HEK293 (cell line): Measurements from ENCODE around the gene SMIM22.

Experiments used
- CTCF ChIA-PET: fragments of 350-600 bp; formaldehyde crosslinking; extraction: SDS; loops from one replicate; lab custom pipeline; 2021; ENCODE audit warnings: antibody characterized with exemption; lab: Yijun Ruan, JAX
- POLR2A ChIA-PET: fragments of 300-600 bp; formaldehyde crosslinking; extraction: SDS; loops from one replicate; lab custom pipeline; 2020; ENCODE audit warnings: antibody characterized with exemption, inconsistent platforms; lab: Yijun Ruan, JAX
- H3K27ac ChIP-seq: fragments of 200-500 bp; sonication (Bioruptor generic); 2 replicates; pipeline ENCODE4 v1.5.1; 2014; ENCODE audit warnings: low read depth, low read length, control low read depth, inconsistent platforms; ENCODE audit errors: extremely low read depth
- H3K36me3 ChIP-seq, 2 experiments: fragments of 200-500 bp in 1 of 2; sonication (Bioruptor generic) in 1 of 2; 1 replicate in 1 of 2; 2 replicates in 1 of 2; pipeline ENCODE4 v1.5.1; 2014 to 2017; ENCODE audit warnings: inconsistent platforms in 2 of 2, low read length in 2 of 2; ENCODE audit not compliant: control insufficient read depth in 2 of 2, insufficient read depth in 1 of 2
- H3K4me1 ChIP-seq: fragments of 200-500 bp; sonication (Bioruptor generic); 2 replicates; pipeline ENCODE4 v1.5.1; 2014; ENCODE audit warnings: mild to moderate bottlenecking, low read length, inconsistent platforms; ENCODE audit not compliant: control insufficient read depth, insufficient read depth
- H3K4me3 ChIP-seq: 2 replicates; pipeline ENCODE4 v1.5.1; 2011; ENCODE audit warnings: low read depth, mild to moderate bottlenecking, control low read depth, low read length, moderate library complexity
- H3K9me3 ChIP-seq: fragments of 200-500 bp; sonication (Bioruptor generic); 2 replicates; pipeline ENCODE4 v1.5.1; 2014; ENCODE audit warnings: low read depth, low read length, inconsistent platforms; ENCODE audit not compliant: control insufficient read depth, insufficient read depth
- GLIS1 ChIP-seq: fragments of 450-650 bp; formaldehyde crosslinking; IDR thresholded peaks from 2 replicates; pipeline ENCODE4 v1.5.1; 2016; ENCODE audit warnings: missing biosample characterization, missing genetic modification characterization
- GLIS2 ChIP-seq: fragments of 450-650 bp; formaldehyde crosslinking; IDR thresholded peaks from 2 replicates; pipeline ENCODE4 v1.5.1; 2016; ENCODE audit warnings: missing biosample characterization, missing genetic modification characterization
- HIC1 ChIP-seq: fragments of 450-650 bp; formaldehyde crosslinking; IDR thresholded peaks from 2 replicates; pipeline ENCODE4 v1.5.1; 2016; ENCODE audit warnings: missing biosample characterization, missing genetic modification characterization
- HOXC10 ChIP-seq: sonication (generic); formaldehyde crosslinking; IDR thresholded peaks from 2 replicates; pipeline ENCODE4 v1.8.1; 2023; ENCODE audit warnings: mild to moderate bottlenecking, missing genetic modification reagents
- KLF17 ChIP-seq: fragments of 450-650 bp; formaldehyde crosslinking; IDR thresholded peaks from 2 replicates; pipeline ENCODE4 v1.5.1; 2016; ENCODE audit warnings: missing biosample characterization, missing genetic modification characterization
- MYNN ChIP-seq: fragments of 450-650 bp; formaldehyde crosslinking; IDR thresholded peaks from 2 replicates; pipeline ENCODE4 v1.5.1; 2016; ENCODE audit warnings: missing biosample characterization, missing genetic modification characterization, borderline replicate concordance
- PATZ1 ChIP-seq: fragments of 450-650 bp; formaldehyde crosslinking; IDR thresholded peaks from 2 replicates; pipeline ENCODE4 v1.5.1; 2016; ENCODE audit warnings: missing biosample characterization, missing genetic modification characterization
- PBX3 ChIP-seq: sonication (generic); formaldehyde crosslinking; IDR thresholded peaks from 2 replicates; pipeline ENCODE4 v1.8.1; 2022; ENCODE audit warnings: mild to moderate bottlenecking, moderate library complexity, missing genetic modification reagents
- REPIN1 ChIP-seq: fragments of 450-650 bp; formaldehyde crosslinking; IDR thresholded peaks from 2 replicates; pipeline ENCODE4 v1.5.1; 2017; ENCODE audit warnings: missing biosample characterization, missing genetic modification characterization, low read depth
- SP2 ChIP-seq: fragments of 450-650 bp; formaldehyde crosslinking; IDR thresholded peaks from 2 replicates; pipeline ENCODE4 v1.5.1; 2016; ENCODE audit warnings: missing biosample characterization, missing genetic modification characterization
- SP3 ChIP-seq: fragments of 450-650 bp; formaldehyde crosslinking; IDR thresholded peaks from 2 replicates; pipeline ENCODE4 v1.5.1; 2016; ENCODE audit warnings: missing biosample characterization, missing genetic modification characterization
- ZBTB26 ChIP-seq: fragments of 450-650 bp; formaldehyde crosslinking; optimal IDR thresholded peaks from 2 replicates; pipeline ENCODE3; 2016; ENCODE audit warnings: missing biosample characterization, mild to moderate bottlenecking, missing genetic modification characterization
- ZBTB8A ChIP-seq: fragments of 450-650 bp; formaldehyde crosslinking; IDR thresholded peaks from 2 replicates; pipeline ENCODE4 v1.5.1; 2016; ENCODE audit warnings: missing biosample characterization, missing genetic modification characterization
- ZFP37 ChIP-seq: fragments of 450-650 bp; formaldehyde crosslinking; IDR thresholded peaks from 2 replicates; pipeline ENCODE4 v1.5.1; 2016; ENCODE audit warnings: missing biosample characterization, missing genetic modification characterization
- ZIC2 ChIP-seq: fragments of 450-650 bp; formaldehyde crosslinking; IDR thresholded peaks from 2 replicates; pipeline ENCODE4 v1.5.1; 2016; ENCODE audit warnings: missing biosample characterization, missing genetic modification characterization
- ZNF18 ChIP-seq: fragments of 450-650 bp; formaldehyde crosslinking; IDR thresholded peaks from 2 replicates; pipeline ENCODE4 v1.5.1; 2016; ENCODE audit warnings: missing biosample characterization, missing genetic modification characterization
- ZNF2 ChIP-seq: fragments of 450-650 bp; formaldehyde crosslinking; IDR thresholded peaks from 2 replicates; pipeline ENCODE4 v1.5.1; 2016; ENCODE audit warnings: missing biosample characterization, missing genetic modification characterization
- ZNF324 ChIP-seq: fragments of 450-650 bp; formaldehyde crosslinking; IDR thresholded peaks from 2 replicates; pipeline ENCODE4 v1.5.1; 2016; ENCODE audit warnings: missing biosample characterization, missing genetic modification characterization
- ZNF335 ChIP-seq: fragments of 450-650 bp; formaldehyde crosslinking; conservative IDR thresholded peaks from 2 replicates; pipeline ENCODE4 v1.5.1; 2016; ENCODE audit warnings: missing biosample characterization, missing genetic modification characterization
- ZNF341 ChIP-seq: fragments of 450-650 bp; formaldehyde crosslinking; IDR thresholded peaks from 2 replicates; pipeline ENCODE4; 2016; ENCODE audit warnings: low read depth, missing biosample characterization, missing genetic modification characterization
- ZNF561 ChIP-seq: fragments of 450-650 bp; IDR thresholded peaks from 2 replicates; pipeline ENCODE4 v1.5.1; 2018; ENCODE audit warnings: missing biosample characterization, missing genetic modification characterization, borderline replicate concordance
- ZNF610 ChIP-seq: fragments of 450-650 bp; formaldehyde crosslinking; IDR thresholded peaks from 2 replicates; pipeline ENCODE4 v1.5.1; 2016; ENCODE audit warnings: missing biosample characterization, missing genetic modification characterization, borderline replicate concordance
- ZNF664 ChIP-seq: fragments of 450-650 bp; formaldehyde crosslinking; IDR thresholded peaks from 2 replicates; pipeline ENCODE4 v1.5.1; 2016; ENCODE audit warnings: missing biosample characterization, missing genetic modification characterization
- ZNF677 ChIP-seq: fragments of 450-650 bp; IDR thresholded peaks from 2 replicates; pipeline ENCODE4 v1.5.0; 2018; ENCODE audit warnings: missing biosample characterization, mild to moderate bottlenecking, missing genetic modification characterization, moderate library complexity
- ZNF768 ChIP-seq: fragments of 450-650 bp; formaldehyde crosslinking; IDR thresholded peaks from 2 replicates; pipeline ENCODE4 v1.5.1; 2018; ENCODE audit warnings: missing biosample characterization, mild to moderate bottlenecking, missing genetic modification characterization
- ZXDB ChIP-seq: fragments of 450-650 bp; formaldehyde crosslinking; IDR thresholded peaks from 2 replicates; pipeline ENCODE4 v1.5.1; 2016; ENCODE audit warnings: missing biosample characterization, missing genetic modification characterization

Gene SMIM22

GRCh38 chr16:4801962-4802658 is 6.9 kb downstream of the SMIM22 start, which contains the start of gene ROGDI (continued):
- TF ChIP-seq ZNF610 (tag by site-specific recombination) (no peak), ZFP37 (tag by site-specific recombination) (no peak), ZNF768 (tag by site-specific recombination) (peak; percentile 65; the same call in 1 of the 2 replicates), ZNF561 (tag by site-specific recombination) (no peak), KLF17 (peak; percentile 44; the same call in 1 of the 2 replicates), SP2 (tag by site-specific recombination) (peak; percentile 63), ZXDB (0 out of 2 replicates have a peak, but pooled peaks have one; percentile 34), REPIN1 (tag by site-specific recombination) (0 out of 2 replicates have a peak, but pooled peaks have one; percentile 62), ZNF18 (tag by site-specific recombination) (no peak)

GRCh38 chr16:4802659-4803287 is 7.6 kb downstream of the SMIM22 start:
- peak overlapping the region; percentile 69 for H3K27ac ChIP-seq
- TF ChIP-seq HIC1 (tag by site-specific recombination) (peak; percentile 49; the same call in 1 of the 2 replicates), MYNN (no peak), ZBTB8A (tag by site-specific recombination) (peak; percentile 100), GLIS2 (tag by site-specific recombination) (peak; percentile 53; the same call in 1 of the 2 replicates), ZNF768 (tag by site-specific recombination) (no peak), ZIC2 (tag by site-specific recombination) (no peak), ZNF2 (tag by site-specific recombination) (peak; percentile 92), ZBTB26 (tag by site-specific recombination) (peak; percentile 89), PATZ1 (tag by site-specific recombination) (peak; percentile 86), ZNF335 (tag by site-specific recombination) (peak; percentile 58; the same call in 1 of the 2 replicates), ZNF677 (tag by site-specific recombination) (no peak), GLIS1 (tag by site-specific recombination) (no peak), ZNF341 (0 out of 2 replicates have a peak, but pooled peaks have one; percentile 20), ZNF324 (tag by site-specific recombination) (no peak), SP3 (tag by site-specific recombination) (peak; percentile 48), HOXC10 (CRISPR knock-in tag) (0 out of 2 replicates have a peak, but pooled peaks have one; percentile 25), PBX3 (0 out of 2 replicates have a peak, but pooled peaks have one; percentile 11), ZNF664 (tag by site-specific recombination) (no peak)

More at GRCh38 chr16:4802659-4803287, 7.6 kb downstream of the SMIM22 start:
- Histone ChIP-seq H3K9me3 (no peaks in the 10 kb centered on the region), H3K4me1 (peaks cover 3% of the 10 kb centered on the region; the same call in 1 of the 2 replicates), H3K4me3 (peak overlapping the region; percentile 80), H3K36me3 (peaks cover 12 to 53% of the 10 kb centered on the region in 2 experiments)
- ChIA-PET POLR2A (interaction anchor here (0.6 to 3.2 kb wide), 12 partner anchors 9 to 253 kb away, joined by 3 to 19 read pairs (median 4); partner anchors contain the start of genes ANKS3, DNAAF8, GLYR1 and NUDT16L1), CTCF (interaction anchor here (0.8 kb wide), 1 partner anchor 36 kb away, joined by 3 read pairs; no protein-coding TSS in a partner anchor)
